ENCODE results near the gene VWA3B.

DNA sequence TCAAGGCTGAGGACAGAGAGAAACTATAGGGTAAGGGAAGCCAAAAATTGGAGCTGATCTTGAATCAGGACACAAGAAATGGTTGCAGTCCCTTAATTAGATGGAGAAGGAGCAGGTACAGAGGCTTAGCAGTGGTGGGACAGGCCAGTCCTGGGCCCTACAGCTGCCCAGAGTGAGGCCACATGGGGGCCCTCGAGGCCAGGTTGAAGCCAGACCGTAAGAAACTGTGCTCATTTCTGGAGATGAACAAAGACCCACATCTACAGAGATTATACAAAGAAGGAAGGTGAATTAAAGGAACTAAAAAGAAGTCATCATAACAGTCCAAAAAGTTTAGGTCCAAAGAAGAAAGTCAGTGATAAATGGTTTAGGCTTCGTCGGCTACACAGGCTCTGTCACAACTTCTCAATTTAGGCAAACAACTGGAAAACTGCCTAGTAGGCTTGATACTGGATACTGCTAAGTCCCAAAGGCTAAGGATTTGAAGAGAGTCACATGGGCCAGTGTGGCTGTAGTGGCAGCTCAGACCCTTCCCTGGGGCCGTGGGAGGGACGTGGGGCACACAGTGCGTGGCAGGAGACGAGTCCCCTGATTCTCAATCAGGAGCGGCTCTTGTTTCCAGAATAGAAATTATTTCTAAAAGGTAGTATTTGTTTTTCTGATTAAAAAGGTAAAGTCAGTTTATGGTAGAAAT lies 208.9 kb downstream of the VWA3B start:
- TF ChIP-seq CTCF (optimal IDR thresholded peaks at IDR 0.05 in 1 of 3, IDR thresholded peaks at IDR 0.05 in 1 of 3, conservative IDR thresholded peaks at IDR 0.05 in 1 of 3; ENCODE audit: extremely low read depth in 1 of 3, insufficient read depth in 2 of 3, low read length in 3 of 3) (no peak), EZH2 (IDR thresholded peaks at IDR 0.05; ENCODE audit: low read length) (no peak)

All from keratinocyte (primary cell).